Stimulated activated naive CD4-positive, alpha-beta T cell treated with Interleukin-2 at 50 U/mL for 16 hours (primary cell): Measurements from ENCODE around the gene SH3BP4.

Experiments
- DNase-seq: peaks from one replicate; lab custom pipeline; 2025; lab: John Stamatoyannopoulos, UW

SH3BP4 gene

DNA sequence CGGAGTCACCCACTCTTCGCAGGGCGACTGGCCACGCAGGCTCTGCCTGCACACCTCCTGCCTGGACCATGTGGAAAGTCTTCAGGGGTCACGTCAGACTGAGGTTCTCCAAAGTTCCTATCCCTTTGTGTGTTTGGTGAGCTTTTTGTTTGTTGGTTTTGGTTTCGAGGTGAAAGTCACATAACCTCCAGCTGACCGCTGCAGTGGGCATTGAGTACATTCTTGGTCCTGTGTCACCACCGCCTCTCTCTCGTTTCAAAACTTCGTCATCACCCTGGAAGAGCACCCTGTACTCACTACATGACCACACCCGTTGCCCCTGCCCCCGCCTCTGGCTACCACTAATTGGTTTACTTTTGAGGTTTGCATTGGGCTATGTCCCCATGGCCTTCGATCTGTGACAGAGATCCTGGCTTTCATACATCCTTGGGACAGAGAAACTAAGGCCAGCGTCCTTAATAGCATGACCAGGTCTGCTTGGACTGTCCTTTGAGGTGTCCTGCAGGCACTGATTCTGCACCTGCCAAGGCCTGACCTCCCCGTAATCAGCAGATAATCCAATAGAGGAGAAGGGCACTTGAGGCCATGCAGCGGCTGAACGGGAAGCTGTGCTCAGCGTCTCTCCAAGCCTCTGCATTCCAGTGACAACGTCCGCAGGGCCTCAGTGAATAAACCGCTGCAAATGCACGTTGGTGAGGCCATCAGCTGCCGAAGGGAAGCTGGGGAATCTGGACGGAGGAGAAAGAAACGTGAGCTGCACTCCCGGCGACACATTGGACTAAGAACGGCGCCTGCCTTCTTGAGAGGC, 46.8 kb downstream of the SH3BP4 start:
- no peak for DNase-seq

DNA sequence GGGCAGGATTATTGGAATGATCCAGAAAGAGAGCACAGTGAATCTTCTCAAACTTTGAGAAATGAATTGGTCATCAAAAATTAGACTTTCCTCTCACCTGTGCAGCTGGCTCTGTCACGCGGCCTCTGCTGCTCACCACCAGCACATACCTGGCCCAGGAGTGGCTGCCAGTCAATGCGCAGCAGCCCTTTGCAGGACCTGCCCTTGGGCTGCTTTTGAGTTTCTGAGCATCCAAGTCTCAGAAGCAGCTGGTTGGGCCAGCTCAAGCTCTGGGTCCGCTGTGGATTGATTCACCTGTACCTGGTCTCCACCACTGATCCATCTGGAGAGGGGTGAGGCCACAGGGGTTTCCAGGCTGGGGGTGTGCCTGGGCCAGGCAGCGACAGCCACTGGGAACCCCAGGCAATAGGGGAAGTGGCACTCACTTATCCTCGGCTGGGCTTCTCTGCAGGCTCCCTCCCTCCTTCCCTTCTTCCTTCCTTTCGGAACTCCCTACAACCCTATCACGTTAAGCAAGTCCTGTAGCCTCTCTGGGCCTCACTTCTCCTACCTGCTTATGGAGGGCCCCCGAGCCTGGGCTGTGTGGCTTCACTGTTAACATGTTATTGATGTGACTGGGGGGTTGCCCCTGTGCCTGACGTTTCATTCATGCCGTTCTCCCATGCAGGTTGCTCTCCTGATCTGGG, 48.1 kb downstream of the SH3BP4 start:
- no peak for DNase-seq

DNA sequence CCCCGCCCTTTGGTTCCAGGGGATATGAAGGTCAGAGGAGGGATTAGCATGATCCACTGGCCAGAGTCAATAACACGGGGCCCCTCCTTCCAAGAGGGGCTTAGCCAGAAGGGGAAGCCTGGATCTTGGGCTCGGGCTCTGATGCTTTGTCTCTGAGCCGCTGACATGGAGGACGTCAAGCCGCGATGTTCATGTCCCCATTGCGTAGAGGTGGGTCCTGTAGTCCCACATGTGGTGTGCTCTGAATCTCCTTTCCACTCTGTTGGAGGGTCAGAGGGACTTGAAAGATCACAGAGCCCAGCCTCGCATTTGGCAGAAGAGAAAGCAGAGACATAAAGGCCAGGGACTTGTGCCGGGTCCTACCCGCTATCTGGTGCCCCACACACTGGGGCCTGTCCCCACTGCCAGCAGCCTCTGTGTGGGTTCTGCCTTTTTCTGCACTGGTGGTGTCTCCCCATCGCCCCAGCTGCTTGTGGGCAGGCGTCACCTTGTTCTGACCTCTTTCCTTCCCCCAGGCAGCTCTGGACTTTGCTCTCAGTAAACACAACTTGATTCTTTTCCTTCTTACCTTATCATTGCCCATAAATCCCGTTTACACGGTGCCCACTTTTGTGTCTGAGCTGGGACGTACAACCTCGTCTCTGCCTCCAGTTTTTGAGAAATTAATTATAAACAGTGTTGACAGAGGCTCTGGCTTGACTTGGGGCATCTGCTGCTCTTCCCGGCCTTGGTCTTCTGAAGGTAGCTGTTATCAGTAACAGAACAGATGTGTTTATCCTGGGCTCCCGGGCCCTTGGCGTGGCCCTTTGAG, 48.8 kb downstream of the SH3BP4 start:
- DNase-seq = no peak

DNA sequence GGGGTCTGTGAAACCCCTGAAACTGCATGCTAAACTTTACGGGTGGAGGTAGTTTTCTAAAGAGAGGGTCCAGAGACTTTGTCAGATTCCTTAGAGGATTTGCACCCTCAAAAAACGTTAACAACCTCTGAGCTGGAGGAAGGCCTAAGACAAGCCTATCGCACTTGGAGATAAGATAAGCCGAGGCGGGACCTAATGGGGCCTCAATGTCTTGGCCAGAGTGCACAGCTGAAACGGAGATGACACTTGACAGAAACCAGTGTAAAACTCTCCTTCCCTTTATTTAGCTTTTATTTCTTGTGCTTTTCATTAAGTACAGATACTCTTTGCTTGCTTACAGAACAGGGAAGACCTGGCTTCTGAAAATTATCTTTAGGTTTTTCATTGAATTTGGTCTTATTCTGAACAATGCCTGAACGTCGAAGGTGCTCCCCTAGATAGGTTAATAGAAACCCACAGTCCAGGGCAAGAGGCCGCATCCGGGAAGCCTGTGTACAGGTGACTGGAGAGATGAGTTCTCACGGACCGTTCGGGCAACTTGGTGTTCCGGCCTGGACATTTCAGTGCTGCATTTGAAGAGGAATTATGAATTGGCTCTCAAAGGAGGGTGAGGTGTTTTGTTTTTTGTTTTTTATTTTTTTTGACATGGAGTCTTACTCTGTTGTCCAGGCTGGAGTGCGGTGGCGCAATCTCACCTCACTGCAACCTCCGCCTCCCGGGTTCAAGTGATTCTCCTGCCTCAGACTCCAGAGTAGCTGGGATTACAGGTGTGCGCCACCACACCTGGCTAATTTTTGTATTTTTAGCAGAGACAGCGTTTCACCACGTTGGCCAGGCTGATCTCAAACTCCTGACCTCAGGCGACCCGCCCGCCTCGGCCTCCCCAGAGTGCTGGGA, 49.7 kb downstream of the SH3BP4 start:
- no peak for DNase-seq

DNA sequence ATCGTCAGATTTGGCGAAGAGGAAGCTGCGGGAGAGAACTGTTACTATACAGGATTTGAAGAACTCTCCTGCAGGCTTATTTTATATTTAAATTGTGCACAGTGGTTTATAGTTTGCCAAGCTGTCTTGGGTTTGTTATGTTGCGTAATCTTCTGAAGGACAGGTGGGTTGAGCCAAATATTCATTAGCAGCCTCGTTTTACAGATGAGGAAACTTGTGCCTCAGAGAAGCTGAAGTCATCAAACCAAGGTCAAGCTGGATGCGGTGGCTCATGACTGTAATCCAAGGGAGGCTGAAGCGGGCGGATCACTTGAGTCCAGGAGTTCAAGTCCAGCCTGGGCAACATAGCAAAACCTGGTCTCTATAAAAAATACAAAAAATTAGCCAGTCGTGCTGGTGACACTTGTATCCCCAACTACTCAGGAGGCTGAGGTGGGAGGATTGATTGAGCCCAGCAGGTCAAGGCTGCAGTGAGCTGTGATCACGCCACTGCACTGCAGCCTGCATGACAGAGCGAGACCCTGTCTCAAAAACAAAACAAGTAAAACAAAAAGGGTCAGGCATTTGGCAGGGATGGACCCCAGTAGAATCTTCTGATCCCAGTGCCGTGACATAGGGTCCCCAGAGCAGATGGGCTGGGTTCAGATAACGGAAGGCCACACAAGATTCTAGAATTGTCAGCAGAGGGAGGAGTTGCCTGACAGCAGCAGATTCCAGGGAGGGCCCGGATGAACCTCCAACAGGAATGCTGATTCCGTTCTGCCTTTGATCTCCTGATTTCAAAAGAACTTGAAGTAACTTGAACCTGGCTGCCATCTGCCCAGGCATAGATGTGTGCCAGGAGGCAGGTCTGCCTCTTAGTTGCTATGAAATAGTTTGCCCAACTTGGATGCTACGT, 50.6 kb downstream of the SH3BP4 start:
- no peak for DNase-seq

DNA sequence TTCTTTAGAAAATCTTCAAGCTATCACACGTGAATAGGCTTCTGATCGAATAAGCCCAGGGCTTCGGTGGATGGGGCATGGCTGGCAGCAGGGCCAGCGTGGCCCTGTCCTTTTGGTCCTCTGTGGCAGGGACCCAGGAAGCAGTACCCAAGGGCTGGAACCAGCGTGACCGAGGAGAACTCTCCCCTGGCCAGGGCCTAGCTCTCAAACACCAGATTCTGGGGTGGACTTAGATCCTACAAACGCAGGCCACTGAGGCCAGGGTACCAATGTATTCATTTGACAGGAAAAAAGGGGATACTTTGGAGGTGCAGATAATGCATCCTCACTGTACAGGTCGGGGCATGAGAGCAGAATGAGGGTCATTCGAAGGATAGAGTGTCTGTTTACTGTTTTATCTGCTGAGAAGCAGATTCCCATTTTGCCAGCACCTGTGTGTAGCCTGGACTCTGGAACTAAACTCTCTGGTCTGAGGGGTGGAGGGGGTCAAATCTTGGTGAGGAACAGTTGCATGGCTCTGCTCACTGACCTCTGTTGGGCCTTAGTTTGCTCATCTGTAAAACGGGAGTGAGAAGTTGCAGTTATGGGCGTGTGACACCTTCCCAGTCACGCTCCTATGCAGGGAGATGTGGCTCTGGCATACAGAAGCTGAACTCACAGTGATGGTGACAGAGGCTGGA, 51.4 kb downstream of the SH3BP4 start:
- no peak for DNase-seq

DNA sequence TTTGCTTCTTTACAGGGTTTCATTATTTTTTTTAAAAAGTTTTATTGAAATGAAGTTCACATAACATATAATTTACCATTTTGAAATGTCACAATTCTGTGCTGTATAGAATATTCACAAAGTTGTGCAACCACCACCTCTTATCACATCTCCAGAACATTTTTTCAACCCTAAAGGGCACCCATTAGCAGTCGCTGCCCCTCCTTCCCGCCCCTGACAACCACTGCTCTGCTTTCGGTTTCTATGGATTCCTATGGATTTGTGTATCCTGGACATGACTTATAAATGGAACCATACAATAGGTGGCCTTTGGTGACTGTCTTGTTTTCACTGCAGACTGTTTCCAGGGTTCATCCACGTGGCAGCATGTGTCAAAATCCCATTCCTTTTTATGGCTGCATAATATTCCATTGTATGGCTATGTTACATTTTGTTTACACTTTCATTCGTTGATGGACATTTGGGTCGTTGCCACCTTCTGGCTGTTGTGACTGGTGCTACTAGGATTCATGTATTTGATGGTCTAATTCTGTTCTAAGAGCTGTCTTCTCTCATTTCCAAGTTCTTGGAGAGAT, 52.6 kb downstream of the SH3BP4 start:
- DNase-seq = no peak

DNA sequence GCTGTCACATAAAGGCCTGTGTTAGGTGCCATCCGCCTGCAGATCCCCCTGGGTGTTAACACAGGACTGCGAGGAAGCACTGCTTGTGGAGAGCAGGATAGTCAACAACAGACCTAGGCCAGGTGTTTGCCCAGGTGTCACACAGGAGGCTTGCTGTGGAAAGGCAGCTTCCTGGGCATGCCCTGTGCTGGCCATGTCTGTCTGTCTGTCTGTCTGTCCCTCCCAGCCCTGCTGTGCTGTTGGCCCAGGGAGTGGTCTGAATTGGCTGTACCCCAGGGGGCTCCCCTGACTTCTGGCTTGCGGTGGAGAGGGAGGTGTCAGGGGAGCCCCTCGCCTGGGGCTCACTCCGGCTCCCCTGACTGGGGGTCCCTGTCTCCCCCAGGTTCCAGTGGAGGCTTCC, 53.2 kb downstream of the SH3BP4 start:
- DNase-seq = no peak

DNA sequence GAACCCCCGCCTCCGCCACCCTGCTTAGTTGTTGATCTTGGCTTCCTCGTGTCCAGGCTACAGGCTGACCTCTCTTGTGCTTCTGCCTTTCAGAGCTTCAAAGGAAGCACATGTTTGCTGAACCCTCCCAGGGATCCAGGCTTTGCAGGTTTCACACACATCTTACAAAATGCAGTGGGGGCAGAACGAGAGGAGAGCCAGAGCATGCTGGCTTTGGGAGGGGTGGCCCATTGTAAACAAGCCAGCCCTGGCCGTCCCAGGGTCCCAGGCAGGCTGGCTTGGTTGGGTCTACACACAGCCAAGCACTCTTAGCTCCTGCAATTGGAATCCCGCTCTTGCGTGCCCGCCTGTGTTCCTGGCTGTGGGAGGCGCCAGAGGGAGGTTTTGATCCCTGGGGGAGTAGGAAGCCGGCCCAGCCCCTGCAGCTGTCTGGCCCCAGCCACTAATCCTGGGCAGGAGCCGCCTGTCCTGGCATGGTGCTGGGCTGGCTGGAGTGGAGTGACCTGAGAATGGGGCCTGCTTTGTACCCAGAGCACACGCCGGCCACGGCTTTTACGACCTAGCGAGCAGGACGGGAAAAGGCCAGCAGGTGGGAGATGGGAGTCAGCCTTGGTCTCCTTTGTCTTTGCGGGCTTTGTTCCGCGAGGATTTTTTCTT, 53.9 kb downstream of the SH3BP4 start:
- no peak for DNase-seq

DNA sequence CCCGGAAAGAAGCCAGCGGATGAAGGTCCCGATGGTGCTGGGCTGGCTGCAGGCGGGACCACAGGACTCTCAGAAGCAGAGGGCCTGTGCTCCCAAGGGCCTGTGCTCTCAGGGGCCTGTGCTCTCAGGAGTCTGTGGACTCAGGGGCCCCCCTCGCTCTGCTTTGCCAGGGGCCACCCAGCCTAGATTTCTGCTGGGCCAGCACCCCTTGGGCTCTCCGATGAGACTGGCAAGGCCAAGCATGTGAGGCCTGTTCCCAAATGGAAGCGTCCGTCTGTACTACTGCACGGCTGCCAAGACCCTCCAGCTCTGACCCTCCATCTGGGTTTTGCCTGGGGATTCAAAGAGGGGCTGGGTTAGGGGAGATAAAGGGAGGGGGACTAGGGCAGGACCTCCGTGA, 54.6 kb downstream of the SH3BP4 start:
- DNase-seq = no peak

DNA sequence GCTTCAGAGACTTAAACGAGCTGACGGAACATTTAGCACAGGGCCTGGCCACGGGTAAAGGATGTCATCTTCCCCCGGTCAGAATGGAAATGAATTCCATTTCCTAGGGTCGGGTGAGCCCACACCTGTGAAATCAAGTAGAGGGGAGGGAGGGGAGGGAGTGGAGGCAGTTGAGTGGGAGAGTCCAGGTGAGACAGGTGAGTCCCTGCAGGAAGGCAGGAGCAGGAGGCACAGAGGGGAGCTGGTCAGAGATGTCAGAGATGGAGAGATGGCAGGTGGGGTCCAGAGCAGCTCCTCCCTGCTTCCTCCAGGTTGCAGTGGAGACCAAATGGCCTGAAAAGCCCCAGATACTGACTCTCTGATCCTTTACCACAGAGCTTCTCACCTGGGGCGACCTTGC, 55.2 kb downstream of the SH3BP4 start:
- no peak for DNase-seq

DNA sequence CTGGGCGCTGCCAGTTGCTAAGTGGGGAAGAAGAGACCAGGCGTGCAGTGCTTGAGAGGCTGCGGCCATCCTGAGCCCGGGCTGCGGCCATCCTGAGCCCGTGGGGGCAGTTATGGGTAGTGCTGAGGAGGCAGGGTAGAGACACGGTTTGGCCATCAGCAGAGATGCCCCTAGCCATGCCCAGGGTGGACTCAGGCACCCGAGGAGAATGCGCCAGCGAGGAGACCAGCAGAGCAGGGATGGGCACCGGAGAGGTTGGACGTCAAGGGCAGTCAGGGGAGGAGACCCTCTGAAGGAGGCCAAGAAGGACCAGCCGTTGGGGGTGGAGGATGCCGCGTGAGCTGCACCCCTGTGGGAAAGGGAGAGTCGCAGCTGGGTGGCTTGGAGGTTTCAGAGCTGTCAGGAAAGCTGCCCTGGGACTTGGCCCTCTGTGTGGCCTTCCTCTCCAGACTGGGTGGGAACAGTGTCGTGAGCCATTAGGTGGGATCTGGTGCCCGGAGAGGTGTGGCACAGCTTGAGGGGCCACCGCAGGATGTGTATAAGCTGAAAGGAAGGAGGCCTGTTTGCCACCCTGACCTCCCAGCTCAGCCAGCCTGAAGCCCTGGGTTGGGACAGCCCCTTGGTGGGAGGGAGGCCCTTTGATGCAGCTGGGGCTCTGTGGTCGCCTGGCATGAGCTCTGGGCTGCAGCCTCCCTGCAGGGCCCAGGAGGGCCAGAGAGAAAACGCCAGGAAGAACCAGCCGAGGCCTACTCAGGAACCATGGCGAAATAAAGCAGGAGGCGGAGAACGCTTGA, 56.0 kb downstream of the SH3BP4 start:
- DNase-seq = no peak

DNA sequence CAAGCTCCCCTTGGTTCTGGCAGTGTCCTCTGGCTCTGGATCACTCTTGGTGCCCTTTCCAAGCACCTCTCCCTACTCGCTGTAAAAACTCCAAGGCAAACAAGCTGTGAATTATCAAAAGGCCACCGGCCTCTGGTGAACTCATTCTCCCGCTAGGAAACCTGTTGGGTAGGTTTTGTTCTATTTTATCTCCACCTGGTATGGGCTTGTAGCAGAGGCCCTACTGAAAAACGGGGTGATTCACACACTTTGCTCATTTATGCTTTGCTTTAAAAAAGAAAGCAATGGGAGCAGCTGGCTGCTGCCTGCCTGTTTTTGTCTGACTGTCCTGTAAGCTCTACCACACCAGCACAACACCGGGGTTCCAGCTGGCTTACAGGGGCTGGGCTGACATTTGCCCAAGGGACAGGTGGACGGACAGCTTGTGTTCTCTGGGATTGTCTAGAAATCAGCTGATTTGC, 56.8 kb downstream of the SH3BP4 start:
- no peak for DNase-seq

DNA sequence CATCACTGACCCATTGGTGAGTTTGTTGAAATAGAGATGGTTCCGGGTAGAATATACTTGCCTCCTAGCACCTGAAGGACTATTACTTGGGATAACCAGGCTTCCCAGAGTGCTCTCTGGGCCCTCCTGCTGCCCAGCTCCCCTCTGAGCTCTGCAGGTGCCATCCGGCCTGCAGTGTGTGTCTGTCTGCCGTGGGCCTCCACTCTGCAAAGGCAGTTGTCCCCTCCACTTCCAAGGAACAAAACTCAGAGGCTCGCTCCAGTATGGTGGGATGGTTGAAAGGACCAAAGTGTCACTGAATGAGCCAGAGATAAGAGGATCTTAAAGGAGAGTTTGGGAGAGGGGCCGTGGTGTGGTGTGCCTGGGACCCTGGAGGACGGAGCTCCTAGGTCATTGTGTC, 57.3 kb downstream of the SH3BP4 start:
- no peak for DNase-seq

DNA sequence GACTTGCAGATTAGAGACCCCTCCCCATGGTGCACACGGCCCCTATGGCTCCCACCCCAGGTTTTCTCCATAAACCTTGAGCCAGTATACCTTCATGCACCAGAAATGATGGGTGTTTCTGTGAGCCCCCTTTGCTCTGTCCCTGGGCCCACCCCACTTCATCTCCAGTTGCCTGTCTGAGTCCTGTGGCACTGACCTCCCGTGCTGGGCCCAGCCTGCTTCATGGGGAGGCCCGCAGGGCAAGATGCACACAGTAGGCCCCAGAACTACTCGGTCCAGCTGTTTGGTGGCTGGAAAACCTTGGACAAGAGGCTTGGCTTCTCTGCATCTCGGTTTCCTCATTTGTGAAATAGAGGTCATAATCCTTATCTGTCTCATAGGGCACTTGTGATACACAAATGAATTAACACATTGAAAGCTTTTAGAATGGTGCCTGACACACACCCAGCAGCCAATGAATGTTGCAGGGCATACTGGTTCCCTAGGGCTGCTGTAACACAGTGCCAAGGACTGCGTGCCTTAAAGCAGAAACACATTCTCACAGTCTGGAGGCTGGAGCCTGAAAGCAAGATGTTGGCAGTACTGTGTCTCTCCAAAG, 58.4 kb downstream of the SH3BP4 start:
- no peak for DNase-seq

DNA sequence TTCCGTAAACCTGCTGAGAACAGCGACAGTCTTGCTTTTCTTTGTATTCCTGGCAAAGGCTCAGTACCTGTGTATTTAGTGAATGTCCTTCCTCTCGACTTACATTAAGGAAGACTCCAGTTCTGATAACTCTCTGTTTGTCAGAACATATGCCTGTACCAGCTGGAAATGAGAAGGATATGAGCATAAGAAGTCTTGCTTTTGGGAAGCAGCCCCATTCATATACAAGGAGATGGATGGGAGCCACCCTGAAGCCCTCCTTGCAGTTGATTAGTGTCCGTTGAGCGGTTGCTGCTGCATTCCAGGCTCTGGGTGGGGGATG, 59.8 kb downstream of the SH3BP4 start:
- DNase-seq = no peak

DNA sequence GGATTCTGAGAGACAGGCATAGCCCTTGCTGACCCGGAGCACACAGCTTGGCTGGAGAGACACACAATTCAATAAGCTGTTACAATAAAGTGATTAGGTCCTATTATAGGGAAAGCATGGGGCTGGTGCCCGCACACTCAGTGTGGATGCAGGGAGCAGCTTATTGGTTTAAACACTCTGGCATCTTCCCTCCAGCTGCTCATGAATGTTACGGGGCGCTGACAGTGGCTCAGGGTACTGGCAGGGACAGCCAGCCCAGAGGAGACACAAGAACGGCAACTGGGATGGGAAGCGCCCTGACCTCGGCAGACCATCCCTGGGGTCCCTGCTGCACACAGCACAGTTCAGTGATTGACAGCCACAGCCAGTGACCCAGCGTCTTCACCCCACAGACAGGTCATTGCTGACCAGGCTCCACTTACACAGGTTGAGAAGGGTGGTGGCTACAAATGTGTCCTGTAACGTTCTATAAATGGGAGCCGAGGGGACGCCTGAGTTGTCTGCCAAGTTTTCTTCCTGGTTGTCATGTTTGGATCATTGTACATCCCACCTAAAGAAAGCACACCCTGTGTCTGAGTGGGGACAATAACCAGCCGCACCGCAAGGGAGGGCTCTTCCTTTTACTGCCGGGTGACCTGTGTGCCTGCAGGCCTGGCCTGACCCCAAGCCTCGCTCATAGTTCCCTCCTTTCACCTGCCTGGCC, 60.3 kb downstream of the SH3BP4 start:
- DNase-seq = no peak
